Fibroblast of the conjunctiva (primary cell): ENCODE measurements around the gene KIAA2012.
"Not testable (repeated sequence)": the region's sequence is repeated elsewhere in the genome, so short reads cannot be mapped to it uniquely, and the experiment has no call there.

Experiments
- DNase-seq: peaks from one replicate; pipeline ENCODE4 v3.0.0-alpha.2; 2010; ENCODE audit warnings: low read depth

KIAA2012 gene

GRCh38 chr2:202201220-202202160 lies 128.4 kb downstream of the KIAA2012 start:
- no peak for DNase-seq

- DNase-seq: no peak
These were observed 130.3 kb downstream of the KIAA2012 start for GRCh38 chr2:202203348-202203747.

GRCh38 chr2:202204855-202205254 lies 131.8 kb downstream of the KIAA2012 start:
- DNase-seq: no peak

GRCh38 chr2:202208526-202208925 lies 135.5 kb downstream of the KIAA2012 start:
- DNase-seq: no peak

DNA sequence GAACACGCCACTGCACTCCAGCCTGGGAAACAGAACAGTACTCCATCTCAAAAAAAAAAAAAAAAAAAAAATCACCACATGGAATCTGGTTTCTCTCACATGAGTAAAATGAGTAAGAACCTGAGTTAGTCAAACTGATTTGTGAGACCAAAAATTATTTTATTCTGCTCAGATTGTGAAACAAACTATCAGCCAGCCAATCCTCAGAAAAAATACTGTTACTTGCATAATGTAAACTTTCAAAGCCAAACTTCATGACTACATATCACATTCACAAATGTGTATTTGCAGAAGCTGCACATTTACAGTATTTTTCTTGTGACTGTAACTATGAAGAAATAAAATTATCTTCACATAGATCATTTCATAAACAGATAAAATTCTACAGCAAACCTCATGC lies 142.1 kb downstream of the KIAA2012 start:
- no peak for DNase-seq

DNA sequence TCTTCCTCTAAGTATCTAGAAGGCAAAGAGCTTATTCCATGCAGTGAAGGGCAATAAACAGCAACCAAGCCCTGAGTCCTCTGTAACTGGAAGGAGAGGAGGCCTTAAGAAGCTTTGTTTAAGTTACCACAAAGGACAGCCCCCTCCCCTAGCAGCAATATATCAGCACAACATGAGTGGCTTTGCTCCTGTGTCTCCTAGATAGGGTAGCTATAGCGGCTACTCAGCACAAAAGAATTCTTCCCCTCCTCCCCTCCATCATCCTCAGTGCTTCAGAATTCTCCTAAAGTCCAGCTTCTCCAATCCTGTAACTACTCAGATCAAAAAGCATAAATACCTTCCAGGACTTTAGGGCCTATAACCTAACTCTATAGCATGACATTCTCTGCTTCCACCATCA lies 148.8 kb downstream of the KIAA2012 start:
- DNase-seq: no peak

- no peak for DNase-seq
These were observed 164.8 kb downstream of the KIAA2012 start for GRCh38 chr2:202237787-202238233.

GRCh38 chr2:202238234-202239197 lies 165.5 kb downstream of the KIAA2012 start, which contains the start of gene SUMO1:
TSS of gene SUMO1 (minus strand) at chr2:202238597. CDS start at chr2:202238451, 146 bp downstream.
- DNase-seq: peak; percentile 59

DNA sequence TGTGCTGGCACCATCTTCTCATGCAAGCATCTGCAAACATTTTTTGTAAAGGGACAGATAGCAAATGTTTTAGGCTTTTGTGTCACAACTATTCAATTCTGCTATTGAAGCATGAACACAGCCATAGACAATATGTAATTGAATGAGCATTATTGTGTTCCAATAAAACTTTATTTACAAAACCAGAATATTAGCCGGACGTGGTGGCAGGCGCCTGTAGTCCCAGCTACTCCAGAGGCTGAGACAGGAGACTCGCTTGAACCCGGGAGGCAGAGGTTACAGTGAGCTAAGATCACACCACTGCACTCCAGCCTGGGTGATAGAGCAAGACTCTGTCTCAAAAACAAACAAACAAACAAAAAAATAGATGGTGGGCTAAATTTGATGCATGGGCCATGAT lies 174.7 kb downstream of the KIAA2012 start:
- not testable (repeated sequence) for DNase-seq

GRCh38 chr2:202249521-202250253 lies 176.6 kb downstream of the KIAA2012 start:
- DNase-seq: no peak

- DNase-seq: no peak
These were observed 178.4 kb downstream of the KIAA2012 start for GRCh38 chr2:202251494-202251893.
